Superior temporal gyrus (tissue), 1 donor: Measurements from ENCODE around the gene JSRP1.

Experiments
- DNase-seq: peaks from one replicate; pipeline ENCODE4 v3.0.0-alpha.2; 2016; ENCODE audit errors: extremely low spot score

JSRP1 gene

DNA sequence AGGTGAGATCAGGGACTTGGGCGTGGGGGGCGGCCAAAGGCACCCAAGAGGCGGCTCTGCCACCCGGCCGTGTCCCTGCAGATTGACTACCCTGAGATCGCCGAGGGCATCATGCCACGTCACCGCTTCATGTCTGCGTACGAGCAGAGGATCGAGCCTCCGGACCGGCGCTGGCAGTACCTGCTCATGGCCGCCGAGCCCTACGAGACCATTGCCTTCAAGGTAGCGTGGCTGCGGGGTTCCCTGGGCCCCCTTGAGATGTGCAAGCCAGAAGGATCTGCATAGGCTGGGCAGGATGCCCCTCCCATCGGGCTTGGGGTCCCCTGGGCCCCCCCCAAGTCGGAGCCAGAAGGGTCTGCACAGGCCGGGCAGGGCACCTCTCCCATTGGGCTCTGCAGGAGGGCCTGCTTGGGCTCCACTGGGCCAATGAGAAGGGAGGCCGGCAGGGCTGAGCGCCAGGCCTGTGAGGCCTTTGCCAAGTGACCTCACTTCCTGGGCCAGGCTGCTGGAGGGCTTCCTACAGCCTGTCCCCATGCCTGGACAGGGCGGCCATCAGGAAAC, 9.3 kb downstream of the JSRP1 start:
- peak; percentile 40 for DNase-seq

DNA sequence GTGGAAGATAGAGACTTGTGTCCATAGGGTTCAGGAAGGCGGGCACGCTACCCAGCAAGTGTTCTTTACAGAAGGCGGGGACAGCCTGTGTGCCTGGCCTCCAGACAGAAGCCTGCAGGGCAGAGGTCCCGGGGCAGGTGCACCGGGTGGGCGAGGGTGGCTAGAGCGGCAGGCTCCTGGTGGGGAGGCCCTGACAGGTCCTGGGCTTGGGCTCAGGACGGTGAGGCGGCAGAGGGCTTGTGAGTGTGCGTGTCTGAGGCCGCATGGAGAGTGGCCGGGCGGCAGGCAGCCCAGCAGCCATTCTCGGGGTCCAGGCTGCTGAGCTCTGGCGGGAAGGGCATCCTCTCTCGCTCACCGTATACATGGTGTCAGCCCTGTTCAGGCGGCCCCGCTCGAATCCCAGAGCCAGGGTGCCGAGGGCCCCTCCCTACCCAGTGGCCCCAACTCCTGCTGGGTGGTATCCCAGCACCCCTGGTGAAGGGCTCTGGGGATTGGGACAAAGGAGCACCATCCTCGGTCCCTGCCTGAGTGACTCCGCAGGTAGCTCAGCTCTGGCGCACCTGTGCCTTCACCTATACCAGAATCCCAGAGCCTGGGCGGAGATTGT, 10.1 kb downstream of the JSRP1 start:
- DNase-seq: no peak

DNA sequence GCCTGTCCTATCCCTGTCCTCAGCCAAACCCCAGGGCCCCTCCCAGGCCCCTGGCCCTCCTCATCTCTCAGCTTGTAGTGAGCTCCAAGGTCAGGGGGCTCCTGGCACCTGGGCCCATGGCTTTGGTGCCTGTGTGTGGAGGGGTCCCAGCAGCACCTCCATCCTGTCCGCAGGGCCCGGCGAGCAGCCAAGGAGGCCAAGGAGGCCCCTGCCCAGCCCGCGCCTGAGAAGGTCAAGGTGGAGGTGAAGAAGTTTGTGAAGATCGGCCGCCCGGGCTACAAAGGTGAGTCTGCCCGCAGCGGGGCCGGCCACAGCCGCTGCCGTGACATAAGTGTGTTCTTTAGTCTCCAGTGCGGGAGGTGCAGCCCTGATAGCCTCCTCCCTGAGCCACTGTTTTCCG, 10.9 kb downstream of the JSRP1 start:
- DNase-seq: no peak

DNA sequence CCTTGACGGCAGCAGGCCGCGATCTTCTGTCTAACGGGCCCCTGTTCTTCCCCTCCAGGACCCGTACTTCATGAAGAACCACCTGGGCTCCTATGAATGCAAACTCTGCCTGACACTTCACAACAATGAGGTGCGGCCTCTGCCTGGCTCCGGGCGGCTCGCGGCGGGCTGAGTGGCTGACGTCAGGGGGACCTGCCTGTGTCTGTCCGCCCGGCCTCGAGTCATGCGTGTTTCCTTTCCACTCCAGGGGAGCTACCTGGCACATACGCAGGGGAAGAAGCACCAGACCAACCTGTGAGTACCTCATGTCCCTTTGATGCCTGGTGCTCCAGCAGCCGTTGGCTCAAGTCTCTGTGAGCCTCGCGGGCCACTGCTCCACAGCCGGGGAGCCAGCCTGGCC, 11.7 kb downstream of the JSRP1 start:
- no peak for DNase-seq

DNA sequence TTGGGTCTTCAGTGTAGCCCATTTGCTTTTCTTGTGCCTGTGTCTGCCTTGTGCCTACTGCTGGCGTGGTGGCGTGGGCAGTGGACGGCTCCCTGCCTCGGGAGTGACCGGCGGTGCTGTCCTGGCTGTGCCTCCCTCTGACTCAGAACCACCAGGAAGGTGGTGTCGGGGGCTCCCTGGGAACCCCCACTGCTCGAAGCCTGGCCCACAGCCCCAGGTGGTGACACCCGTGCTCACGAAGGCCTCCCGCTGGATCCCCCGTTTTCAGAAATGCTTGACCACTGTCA, 12.1 kb downstream of the JSRP1 start:
- DNase-seq: no peak

DNA sequence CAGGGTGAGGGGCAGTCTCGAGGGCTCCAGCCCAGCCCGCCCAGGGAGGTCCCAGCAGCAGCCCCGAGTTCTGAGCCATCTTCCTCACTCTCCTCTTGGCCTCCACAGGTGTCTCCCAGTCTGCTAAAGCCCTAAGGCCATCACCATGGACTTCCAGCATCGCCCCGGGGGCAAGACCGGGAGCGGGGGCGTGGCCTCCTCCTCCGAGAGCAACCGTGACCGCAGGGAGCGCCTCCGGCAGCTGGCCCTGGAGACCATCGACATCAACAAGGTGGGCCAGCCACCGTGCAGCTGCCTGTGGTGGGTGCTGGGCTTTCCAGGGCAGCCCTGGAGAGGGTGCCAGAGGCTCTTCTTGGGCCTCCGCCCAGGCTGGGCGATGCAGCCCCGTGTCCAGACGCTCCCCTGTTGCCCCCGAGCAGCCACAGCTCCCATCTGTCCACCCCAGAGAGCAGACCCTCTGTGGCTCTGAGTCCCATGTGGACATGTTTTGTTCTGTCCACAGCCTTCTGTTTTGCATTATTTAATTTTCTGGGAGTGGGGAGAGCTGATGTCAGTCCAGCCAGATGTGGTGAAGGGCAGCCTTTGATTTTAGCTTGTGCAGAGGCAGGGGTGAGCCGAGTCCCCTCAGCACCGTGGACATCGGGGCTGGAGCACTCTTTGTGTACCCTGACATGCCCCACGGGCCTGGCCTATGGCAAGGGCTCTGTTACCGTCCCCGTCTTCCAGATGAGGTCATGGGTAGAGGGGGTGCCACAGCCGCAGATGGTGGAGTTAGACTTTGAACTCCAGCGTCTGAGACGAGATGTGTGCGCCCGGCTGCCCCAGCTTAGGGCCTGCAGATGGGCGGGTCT, 12.7 kb downstream of the JSRP1 start:
- no peak for DNase-seq

DNA sequence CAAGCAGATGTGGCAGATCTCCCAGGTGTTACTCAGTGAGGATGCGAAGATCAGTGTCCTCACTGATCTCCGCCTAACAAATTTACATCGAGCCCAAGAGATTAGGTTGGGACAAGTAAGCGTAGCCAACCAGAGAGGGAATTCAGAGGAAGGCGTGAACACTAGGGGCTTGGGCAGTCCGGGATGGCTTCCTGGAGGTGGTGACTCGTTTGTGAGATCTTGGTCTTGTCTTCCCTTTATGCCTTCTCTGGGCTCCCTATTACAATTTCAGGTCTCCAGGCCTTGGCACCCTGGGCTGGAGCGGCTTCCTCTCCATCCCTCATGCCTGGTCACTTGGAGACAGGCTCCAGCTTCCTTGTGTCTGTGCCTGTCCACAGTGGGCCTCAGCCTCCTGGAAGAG, 13.4 kb downstream of the JSRP1 start:
- DNase-seq: no peak

DNA sequence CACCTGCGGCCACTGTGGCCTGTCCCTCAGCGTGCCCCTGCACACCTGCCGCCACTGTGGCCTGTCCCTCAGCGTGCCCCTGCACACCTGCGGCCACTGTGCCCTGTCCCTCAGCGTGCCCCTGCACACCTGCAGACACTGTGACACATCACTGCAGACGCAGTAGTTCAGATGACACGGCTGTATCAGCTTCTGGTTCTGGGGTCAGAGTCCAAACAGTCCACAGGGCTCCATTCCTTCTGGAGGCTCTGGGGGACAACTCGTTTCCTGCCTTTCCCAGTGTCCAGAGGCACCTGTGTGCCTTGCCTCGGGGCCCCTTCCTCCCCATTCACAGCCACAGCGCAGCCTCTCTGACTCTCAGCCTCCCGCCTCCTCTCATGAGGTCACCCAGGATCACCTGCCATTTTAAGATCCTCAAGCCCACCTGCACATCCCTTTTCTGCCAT, 14.1 kb downstream of the JSRP1 start:
- no peak for DNase-seq

DNA sequence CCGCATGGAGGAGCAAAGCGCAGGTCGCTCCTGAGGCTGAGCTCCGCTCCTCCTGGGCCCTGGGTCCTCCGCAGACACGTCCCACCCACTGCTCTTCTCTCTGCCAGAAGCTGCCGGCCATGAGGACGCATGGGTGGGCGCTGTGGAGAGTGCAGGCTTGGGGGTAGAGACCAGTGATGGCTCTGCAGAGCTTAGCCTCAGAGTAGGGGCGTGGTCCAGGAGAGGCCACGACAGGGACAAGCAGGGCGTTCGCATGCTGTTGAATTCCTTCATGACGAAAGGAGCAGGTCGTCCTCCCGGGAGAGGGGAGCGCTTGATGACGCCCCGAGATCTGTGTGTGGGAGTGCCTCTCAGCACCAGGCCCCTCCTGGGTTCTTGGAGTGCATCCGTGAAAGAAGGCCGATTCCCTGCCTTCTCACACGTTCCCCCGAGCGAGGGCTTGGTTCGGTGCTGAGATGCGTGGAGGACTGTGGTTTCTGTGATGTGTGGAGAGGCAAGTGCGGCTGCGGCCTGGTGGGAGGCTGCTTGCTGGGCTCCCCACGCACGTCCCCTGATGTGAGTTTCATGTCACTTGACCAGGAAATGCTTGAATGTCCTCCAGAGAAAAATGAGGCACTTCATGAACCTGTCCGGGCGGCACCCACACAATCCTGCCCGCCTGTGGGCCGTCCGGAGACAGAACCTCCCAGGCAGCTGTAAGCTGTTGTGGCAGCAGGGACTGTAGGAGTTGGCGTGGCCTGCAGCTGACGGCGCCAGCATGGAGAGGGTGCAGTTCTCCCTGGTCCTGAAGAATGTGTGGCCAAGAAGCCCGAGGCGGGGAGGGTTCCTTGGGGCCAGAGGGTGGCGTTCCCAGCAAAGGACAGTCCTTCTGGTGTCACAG, 15.1 kb downstream of the JSRP1 start:
- no peak for DNase-seq

DNA sequence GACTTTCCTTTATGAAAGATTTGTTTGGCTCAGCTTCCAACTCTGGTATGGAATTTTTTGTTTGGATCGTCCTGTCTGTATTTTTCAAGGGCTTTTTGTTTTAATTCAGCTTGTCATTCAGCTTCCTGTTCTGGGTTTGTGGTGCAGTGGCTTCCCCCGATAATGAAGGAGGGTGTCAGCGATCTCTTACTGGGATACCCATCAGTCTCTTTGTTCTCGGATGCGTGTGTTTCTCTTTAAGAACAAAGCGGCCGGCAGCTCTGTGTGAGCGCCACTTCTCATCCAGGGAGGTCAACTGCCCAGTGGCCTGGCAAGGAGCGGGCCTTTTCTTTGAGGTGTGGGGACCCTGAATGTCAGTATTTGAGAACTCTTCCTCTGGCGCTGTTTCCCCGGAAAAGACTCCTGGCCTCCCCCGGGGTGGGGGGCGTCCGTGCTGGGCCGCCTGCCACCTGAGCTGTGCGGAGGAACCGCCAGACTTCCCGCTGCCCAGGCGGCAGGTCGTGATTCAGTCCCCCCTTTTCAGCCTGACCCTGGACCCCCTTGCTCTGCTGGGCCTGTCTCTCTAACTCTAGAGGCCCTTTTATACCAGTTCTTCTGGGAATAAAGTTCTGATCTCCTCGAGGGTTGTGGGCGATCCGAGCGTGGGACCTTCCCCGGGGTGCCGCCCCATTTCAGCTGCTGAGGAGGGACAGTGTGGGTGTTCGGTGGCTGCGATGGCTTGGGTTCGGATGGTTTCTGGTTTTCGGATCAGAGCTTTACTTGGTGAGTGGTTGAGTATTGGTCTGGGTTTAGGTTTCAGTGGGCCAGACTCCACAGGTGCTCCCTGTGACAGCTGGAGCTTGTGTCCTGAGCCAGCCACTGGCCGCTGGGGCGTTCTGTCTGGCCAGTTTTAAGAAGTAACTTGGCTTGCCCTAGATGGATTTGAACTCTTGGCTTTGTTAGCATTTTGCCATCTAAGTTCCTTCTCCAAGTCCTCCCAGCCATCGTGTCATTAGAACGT, 16.1 kb downstream of the JSRP1 start:
- no peak for DNase-seq

DNA sequence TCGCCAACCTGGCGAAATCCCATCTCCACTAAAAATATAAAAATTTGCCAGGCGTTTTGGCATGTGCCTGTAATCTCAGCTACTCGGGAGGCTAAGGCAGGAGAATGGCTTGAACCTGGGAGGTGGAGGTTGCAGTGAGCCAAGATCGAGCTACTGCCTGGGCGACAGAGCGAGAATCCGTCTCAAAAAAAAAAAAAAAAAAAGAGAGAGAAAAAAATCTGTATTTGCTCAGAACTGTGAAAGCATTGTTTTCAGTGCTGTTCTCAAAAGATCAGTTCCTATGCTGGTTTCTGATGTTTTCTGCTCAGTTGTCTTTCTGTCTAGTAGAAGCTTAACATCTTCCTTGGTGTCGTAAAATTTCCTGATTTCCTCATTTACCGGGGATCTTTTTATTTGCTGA, 17.0 kb downstream of the JSRP1 start:
- DNase-seq: no peak

DNA sequence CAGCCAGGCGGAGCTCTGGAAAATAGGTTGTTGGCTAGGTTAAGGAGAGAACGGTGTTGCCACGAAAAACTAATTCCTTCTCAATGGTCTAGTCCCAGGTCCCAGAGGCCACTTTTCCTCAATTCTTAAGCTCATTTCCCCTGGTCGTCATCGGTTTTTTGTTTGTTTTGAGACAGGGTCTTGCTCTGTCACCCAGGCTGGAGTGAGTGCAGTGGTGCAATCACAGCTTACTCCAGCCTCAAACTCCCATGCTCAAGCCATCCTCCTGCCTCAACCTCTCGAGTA, 18.4 kb downstream of the JSRP1 start:
- DNase-seq: no peak

DNA sequence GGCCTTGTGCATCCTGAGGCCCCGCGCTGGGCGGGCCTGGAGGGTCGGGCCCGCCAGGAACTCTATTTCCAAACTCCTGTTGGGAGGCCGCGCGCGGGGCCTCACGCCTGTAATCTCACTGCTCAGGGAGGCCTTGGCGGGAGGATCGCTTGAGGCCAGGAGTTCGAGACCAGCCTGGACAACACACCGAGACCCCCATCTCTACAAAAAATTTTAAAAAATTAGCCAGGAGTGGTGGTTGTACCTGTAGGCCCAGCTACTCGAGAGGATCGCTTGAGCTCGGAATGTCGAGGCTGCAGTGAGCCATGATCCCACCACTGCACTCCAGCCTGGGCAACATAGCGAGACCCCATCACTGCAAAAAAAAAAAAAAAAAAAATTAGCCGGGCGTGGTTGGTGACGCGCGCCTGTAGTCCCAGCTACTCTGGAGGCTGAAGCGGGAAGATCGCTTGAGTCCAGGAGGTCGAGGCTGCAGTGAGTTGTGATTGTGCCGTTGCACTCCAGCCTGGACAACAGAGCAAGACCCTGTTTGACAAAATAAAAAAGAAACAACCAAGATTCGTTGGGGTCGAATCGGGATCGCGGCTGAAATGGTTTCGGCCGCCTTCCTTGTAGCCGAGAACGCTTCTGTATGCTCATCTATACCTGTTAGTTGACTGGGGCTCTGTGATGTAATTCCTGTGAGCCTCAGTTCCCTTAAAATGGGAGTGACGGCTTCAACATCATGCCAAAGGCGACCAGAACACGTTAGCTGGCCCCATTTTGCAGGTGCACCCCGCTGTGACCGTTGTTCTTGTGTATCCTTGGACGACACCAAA, 19.0 kb downstream of the JSRP1 start:
- no peak for DNase-seq

DNA sequence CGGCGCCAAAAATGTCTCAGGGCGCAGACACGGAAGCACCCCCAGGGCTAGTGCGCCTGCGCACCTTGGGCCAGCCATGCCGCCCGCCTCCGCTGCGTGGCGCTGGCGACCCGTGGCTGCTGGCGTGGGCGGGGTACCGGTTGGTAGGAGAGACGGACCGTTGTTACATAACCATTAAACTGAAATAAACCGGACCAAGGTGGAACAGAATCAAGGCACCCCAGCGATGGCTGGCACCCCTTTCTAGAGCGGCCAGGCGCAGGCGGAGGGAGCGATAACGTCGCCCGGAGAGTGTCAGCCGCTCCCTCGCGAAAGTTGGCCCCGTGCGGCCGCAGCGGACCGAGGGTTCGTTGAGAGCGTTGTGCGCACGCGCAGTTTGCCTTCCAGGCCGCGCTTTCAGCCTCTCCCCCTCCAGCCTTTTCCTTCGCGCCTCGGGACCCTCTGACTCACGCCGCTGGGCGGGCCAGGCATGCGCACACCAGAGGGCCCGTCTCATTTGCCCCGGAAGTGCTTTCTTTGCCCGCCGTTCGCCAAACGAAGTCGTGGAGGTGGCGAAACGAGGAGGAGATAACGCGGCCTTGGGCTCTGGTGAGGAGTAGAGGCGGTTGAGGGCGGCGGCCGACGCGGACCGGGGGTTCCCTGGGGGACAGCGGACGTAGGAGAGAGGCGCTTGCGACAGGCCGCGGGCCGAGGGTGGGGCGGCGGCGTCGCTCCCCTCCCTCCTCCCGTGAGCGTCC, 19.7 kb downstream of the JSRP1 start, which contains the start of the genes PLEKHJ1 and SF3A2:
Gene PLEKHJ1 (minus strand): TSS at position 16 of the 737 bp plus-strand sequence. CDS start 81 bp downstream, outside the sequence.
Gene SF3A2 (plus strand): TSS at position 511 of the 737 bp plus-strand sequence. CDS start 6,595 bp downstream, outside the sequence.
- DNase-seq: peak; percentile 95

DNA sequence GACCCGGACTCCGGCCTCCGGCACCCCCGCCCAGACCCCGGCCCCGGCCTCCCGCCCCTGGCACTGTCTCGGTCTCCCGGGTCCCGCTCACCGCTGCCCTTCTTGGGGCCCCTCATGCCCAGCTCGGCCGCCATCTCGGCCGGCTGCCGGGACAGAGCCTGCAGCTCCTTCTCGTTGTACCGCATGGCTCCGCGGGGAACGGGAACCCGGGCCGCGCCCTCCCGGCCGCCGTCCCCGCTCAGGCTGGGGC, 20.2 kb downstream of the JSRP1 start:
- no peak for DNase-seq

DNA sequence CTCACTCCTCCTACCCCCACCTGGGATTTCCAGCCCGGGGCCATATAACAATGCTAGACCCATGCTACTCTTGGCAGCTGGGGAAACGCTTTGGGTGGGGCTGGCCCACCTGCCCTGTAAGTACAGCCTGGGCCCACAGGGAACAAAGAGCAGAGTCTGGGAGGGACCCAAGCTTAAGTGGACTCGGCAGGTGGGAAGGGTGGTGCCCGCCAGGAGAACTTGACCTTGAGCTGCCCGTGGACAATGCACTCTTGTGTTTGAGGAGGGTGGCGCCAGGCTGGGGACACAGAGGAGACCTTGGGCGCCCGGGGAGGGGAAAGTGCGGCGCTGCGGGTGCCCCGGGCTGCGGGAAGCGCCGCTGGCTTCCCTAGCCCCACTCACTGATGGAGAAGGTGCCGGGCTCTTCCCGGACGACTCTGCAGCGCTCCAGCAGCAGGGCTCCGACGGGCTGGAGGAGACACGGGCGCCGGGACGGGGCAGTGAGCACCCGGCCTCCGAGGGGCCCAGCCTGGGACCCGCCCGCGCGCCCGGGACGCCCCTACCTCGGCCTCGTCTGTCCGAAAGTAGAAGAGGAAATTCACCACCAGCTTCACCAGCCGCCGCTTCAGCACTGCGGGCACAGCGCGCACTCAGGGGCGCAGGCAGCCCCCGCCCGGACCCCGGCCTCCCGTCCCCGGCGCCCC, 20.7 kb downstream of the JSRP1 start:
- DNase-seq: no peak

DNA sequence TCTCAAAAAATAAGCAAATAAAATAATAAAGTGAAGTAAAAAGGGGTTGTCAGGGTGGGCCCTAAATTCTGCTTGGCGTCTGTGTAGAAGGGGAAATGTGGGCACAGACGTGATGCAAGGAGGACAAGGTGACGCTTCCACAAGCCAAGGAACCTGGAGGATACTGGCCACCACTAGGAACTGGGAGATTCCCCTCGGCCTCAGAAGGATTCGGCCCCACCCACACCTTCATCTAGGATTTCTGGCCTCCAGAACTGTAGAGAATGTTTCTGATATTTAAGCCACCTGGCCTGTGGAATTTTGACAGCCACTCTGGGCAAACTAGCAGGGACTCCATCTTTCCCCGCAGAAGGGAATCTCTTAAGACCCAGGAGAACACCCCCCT, 21.2 kb downstream of the JSRP1 start:
- no peak for DNase-seq

DNA sequence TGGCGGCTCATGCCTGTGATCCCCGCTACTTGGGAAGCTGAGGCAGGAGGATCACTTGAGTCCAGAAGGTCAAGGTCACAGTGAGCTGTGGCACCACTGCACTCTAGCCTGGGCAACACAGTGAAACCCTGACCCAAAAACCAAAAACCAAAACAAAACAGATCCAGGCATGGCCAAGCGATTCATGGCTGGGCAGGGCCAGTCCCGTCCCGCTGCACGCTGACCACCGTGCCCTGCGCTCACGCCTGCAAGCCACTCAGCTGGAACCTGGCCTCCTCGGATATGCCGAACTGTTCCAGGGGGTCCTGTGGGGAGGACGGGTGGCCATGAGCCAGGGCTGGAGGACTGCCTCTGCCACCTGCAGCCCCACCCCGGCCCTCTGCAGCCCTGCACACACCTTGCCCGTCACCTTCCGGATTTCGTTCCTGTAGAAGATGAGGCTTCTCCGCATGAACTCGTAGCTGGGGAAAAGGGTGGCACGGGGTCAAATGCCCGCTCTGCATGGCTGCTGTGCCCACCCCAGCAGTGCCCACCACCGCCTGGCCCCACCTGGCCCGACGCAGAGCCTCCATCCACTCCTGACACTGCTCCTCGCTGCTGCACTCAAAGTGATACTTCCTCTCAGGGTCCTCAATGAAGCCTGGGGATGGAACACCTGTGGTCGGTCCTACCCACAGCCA, 22.5 kb downstream of the JSRP1 start:
- DNase-seq: no peak
